ENCODE measurements around the gene COX6B1. TPM values are rescaled to one million over a fixed set of nuclear protein-coding genes. Genes with fewer than 3 reads are reported as not detected.

Gene COX6B1
- total RNA-seq, 1 experiment from 2014 or later: 496 TPM

GRCh38 chr19:35608251-35608650 lies 39.9 kb upstream of the COX6B1 start:
- Histone ChIP-seq H2AFZ (ENCODE audit: low read depth, low read length, poor library complexity, severe bottlenecking) (no peak overlapping the region), H3K4me3 (replicated peaks in 1 of 2; ENCODE audit: low read depth in 1 of 2, low read length in 2 of 2) (no peak overlapping the region), H3K36me3 (ENCODE audit: control insufficient read depth in 1 of 2, insufficient read depth in 2 of 2, low read length in 2 of 2) (no peaks in the 10 kb centered on the region), H4K20me1 (ENCODE audit: insufficient read depth) (no peaks in the 10 kb centered on the region), H3K9me2 (ENCODE audit: insufficient read depth) (no peaks in the 10 kb centered on the region), H3K4me1 (ENCODE audit: control insufficient read depth in 1 of 2, insufficient read depth in 2 of 2, low read length in 2 of 2) (peaks cover 8 to 20% of the 10 kb centered on the region in 2 experiments), H3K4me2 (ENCODE audit: low read length) (no peak overlapping the region), H3K79me2 (ENCODE audit: insufficient read depth, low read length) (peaks cover 5% of the 10 kb centered on the region; the same call in 1 of the 2 replicates), H3K9ac (ENCODE audit: low read length) (no peak overlapping the region), H3K9me3 (ENCODE audit: control insufficient read depth in 1 of 2, insufficient read depth in 1 of 2, low read depth in 1 of 2, low read length in 2 of 2) (peaks cover 0 to 3% of the 10 kb centered on the region in 2 experiments; a peak in 1 of 4 replicates), H3K27ac (ENCODE audit: low read depth, low read length) (no peak overlapping the region), H3K27me3 (ENCODE audit: insufficient read depth, low read length) (no peaks in the 10 kb centered on the region)
- ChIA-PET RAD21 (ENCODE audit: low non-redundant PET in 1 of 2, low total read pairs in 2 of 2, uncharacterized antibody in 2 of 2, unreplicated experiment in 2 of 2) (no interaction called here), CTCF (no interaction called here), POLR2A (interaction anchor here (0.6 kb wide), 1 partner anchor 98 kb away, joined by 3 read pairs; no protein-coding TSS in a partner anchor)
- no TSS peak for BruUV-seq (replicated peaks)
- intact Hi-C loops (cut with micrococcal nuclease): no loop called here
- TF ChIP-seq SRF (IDR thresholded peaks at IDR 0.05; ENCODE audit: low read depth) (no peak), CBX3 (IDR thresholded peaks at IDR 0.05; ENCODE audit: low read depth) (no peak), TCF7L2 (IDR thresholded peaks at IDR 0.05; ENCODE audit: borderline replicate concordance, extremely low read depth, insufficient read depth, insufficient read length) (no peak), JUND (IDR thresholded peaks at IDR 0.05) (no peak), CEBPB (IDR thresholded peaks at IDR 0.05; ENCODE audit: low read depth) (no peak), ZBTB33 (IDR thresholded peaks at IDR 0.05; ENCODE audit: extremely low read depth, insufficient replicate concordance, low read length) (no peak), YY1 (IDR thresholded peaks at IDR 0.05; ENCODE audit: extremely low read depth, insufficient replicate concordance, low read depth, low read length) (no peak), ATF3 (IDR thresholded peaks at IDR 0.05) (no peak), SIN3A (IDR thresholded peaks at IDR 0.05; ENCODE audit: low read depth) (no peak)
- ATAC-seq (no peak), DNase-seq (ENCODE audit: low read depth, low spot score) (no peak)

Measured in HCT116 (cell line).